LNCAP (cell line): Measurements from ENCODE around the gene SCN1B.

ENCODE experiments used
- TF ChIP-seq, protein P1 (sequence below): fragments of 450-650 bp; IDR thresholded peaks from 2 replicates; pipeline ENCODE4 v1.5.1; 2017; ENCODE audit warnings: mild to moderate bottlenecking

The SCN1B gene

DNA sequence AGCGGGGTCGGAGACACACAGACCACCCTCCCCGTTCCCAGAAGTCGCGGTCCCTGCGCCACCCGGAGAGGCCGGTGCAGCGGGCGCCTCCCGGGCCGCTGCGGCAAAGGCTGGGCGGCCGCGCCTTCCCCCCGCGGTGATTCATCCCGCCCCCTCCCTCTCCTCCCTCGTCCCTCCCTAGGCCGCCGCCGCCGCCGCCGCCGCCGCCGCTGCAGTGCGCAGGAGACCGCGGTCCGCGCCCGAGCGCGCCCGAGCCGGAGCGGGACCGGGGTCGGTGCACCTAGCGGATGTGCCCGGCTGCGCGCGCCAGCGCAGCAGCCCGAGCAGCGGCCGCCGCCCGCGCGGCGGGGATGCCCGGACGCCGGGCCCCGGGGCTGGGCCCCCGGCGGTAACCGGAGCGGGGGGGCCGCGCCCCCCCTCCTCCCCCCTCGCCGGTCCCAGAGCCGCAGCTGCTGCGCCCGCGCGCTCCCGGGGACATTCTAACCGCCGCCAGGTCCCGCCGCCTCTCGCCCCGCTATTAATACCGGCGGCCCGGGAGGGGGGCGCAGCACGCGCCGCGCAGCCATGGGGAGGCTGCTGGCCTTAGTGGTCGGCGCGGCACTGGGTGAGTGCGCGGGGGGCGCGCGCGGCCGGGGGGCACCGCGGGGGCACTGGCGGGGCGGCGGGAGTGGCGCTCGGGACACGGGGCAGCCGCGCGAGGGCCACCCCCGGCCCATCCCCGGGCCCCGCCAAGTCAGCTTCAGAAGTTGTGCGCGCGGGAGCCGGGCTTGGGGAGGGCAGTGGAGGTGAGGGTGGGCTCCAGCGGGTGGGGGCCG is at the start of gene SCN1B:
SCN1B (plus strand) TSS at position 214 of the 815 bp plus-strand sequence; CDS start at position 565, 351 bp downstream.
- TF ChIP-seq, protein P1, sequence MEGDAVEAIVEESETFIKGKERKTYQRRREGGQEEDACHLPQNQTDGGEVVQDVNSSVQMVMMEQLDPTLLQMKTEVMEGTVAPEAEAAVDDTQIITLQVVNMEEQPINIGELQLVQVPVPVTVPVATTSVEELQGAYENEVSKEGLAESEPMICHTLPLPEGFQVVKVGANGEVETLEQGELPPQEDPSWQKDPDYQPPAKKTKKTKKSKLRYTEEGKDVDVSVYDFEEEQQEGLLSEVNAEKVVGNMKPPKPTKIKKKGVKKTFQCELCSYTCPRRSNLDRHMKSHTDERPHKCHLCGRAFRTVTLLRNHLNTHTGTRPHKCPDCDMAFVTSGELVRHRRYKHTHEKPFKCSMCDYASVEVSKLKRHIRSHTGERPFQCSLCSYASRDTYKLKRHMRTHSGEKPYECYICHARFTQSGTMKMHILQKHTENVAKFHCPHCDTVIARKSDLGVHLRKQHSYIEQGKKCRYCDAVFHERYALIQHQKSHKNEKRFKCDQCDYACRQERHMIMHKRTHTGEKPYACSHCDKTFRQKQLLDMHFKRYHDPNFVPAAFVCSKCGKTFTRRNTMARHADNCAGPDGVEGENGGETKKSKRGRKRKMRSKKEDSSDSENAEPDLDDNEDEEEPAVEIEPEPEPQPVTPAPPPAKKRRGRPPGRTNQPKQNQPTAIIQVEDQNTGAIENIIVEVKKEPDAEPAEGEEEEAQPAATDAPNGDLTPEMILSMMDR = no peak

DNA sequence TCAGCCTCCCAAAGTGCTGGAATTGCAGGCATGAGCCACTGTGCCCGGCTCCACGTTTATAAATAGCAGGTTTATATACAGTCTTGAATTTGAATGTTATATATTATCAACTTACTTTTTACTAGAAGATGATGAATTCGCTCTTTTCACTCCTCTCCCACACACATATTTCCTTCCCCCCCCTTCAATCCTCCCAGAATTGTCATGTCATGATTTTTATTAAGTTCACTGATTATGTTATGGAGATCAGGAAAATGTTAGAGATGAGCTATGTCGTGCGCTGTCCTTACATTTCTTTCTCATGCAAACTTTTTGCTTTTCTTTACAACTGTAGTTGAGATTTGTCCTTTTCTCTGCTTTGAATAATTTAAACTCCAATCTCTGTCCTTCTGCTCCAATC is 48.0 kb upstream of the SCN1B start:
- TF ChIP-seq, protein P1 = no peak

DNA sequence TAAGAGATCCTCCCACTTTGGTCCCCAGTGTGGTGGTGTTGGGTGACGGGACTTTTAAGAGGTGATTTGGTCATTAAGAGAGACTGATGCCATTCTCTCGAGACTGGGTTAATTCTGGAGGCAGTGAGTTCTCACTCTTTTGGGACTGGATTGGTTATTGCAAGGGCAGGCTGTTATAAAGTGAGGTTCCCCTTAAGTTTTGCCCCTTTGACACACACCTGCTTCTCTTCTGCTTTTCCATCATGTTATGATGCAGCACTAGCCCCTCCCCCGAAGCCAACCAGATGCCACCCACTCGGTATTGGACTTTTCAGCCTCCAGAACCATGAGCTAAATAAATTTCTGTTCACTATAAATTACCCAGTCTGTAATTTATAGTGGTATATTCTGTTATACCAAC is 46.5 kb upstream of the SCN1B start:
- TF ChIP-seq, protein P1 = no peak

DNA sequence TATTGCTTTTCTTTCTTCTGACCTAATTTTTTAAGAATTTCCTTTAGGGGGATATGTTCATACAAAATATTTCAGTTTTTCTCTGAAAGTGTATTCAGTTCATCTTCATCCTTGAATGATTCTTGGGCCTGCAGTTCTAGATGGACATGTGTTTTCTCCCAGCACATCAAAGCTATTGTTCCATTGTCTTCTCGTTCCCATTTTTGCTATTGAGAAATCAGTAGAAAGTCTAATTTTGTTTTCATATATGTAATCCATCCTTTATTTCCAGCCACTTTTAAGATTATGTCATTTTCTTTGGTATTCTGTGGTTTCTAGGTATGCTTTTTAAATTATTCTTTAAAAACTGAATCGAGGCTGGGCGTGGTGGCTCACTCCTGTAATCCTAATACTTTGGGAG is 46.0 kb upstream of the SCN1B start:
- TF ChIP-seq, protein P1 = no peak

DNA sequence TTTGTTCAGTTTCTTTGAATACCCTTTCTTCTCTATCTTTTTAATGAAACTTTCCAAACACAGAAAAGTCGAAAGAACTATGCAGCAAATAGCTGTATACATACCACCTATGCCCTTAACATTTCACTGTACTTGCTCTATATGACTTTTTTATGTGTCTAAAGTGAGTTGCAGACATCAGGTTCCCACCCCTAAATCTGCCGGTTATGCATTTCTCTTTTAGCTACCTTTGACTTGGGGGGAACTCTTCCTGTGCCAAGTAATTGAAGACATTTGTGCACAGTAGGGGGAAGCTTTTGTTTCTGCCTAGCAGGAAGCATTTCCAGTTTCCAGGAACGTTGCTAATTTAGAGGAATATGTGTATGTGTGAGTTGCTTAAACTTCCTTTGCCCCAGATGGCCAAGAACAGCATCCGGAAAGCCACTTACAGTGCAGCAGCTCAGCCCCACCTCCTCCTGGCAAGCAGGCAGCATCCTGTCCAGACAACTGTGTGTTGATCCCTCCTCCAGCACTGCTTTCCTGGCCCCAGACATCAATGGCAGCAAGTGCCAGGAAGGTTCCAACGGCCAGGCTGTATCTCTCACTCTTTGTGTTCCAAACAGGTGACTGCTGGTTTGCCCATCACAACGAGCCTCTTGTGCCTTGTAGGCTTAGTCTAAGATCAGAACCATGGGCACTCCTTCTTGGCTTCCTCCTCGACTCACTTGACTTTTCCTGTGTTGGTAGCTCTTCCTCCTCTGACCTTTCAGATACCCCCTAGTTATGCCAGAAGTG is 44.8 kb upstream of the SCN1B start:
- TF ChIP-seq, protein P1 = no peak

DNA sequence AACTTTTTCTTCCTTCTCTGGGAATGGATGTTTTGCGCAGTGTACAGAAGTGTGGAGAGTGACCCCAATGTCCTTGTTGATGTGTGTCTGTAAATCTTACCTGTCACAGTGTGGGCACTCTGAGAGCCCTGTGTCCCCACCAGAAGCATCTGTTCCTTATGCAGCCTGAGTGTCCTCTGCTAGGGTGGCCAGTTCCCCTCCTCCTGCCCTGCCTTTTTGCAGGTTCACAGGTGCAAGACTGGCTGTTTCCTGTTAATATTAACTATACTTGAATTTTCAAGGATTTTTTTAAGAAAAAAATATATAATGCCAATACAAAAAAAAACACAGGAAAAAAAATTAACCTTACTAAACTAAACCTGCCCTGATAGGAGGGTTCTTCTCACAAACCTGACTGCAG is 42.2 kb upstream of the SCN1B start:
- TF ChIP-seq, protein P1 = no peak

DNA sequence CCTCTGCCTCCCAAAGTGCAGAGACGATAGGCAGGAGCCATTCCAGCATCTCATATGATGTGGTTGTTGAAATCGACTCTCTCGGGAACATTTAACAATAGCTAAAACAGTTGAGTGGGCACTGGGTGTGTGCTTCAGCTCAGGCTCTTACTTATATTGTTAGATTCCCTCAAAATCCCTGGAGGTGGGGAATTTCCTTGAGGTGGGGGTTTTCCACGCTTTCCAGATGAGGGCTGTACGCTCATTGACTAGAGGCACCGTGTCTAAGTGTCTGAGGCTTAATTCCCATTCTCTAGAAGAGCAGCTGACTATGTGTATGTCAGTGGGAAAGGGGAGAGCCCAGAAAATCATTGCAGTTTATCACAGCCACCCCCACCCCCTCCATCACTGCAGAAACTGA is 41.0 kb upstream of the SCN1B start:
- TF ChIP-seq, protein P1 = no peak
